MM.1S (cell line): ENCODE data around the gene RNF212B.

ENCODE experiments used
- DNase-seq: peaks from one replicate; pipeline ENCODE4 v3.0.0-alpha.2; 2015
- H2AFZ ChIP-seq: fragments of 300-600 bp; sonication (generic); 2 replicates; pipeline ENCODE4 v1.6.0; 2016; ENCODE audit warnings: antibody characterized with exemption, low read length
- H3F3A ChIP-seq: fragments of 300-600 bp; sonication (generic); 2 replicates; pipeline ENCODE4 v1.6.1; 2016; ENCODE audit warnings: mild to moderate bottlenecking, antibody characterized with exemption, low read length, moderate library complexity, mixed read lengths; ENCODE audit not compliant: insufficient read depth
- H3K27ac ChIP-seq: fragments of 300-600 bp; sonication (generic); 2 replicates; pipeline ENCODE4 v1.5.1; 2016; ENCODE audit warnings: mild to moderate bottlenecking, low read length
- H3K27me3 ChIP-seq: fragments of 300-600 bp; sonication (generic); replicated peaks from 2 replicates; pipeline ENCODE4 v1.6.0; 2016; ENCODE audit warnings: low read length; ENCODE audit not compliant: insufficient read depth
- H3K36me3 ChIP-seq: fragments of 300-600 bp; sonication (generic); replicated peaks from 2 replicates; pipeline ENCODE4 v1.6.1; 2016; ENCODE audit warnings: mild to moderate bottlenecking, low read length, mixed read lengths; ENCODE audit not compliant: insufficient read depth
- H3K4me1 ChIP-seq: fragments of 300-600 bp; sonication (generic); 2 replicates; pipeline ENCODE4 v1.6.1; 2016; ENCODE audit warnings: low read length, mixed read lengths
- H3K4me2 ChIP-seq: fragments of 300-600 bp; sonication (generic); 2 replicates; pipeline ENCODE4 v1.6.0; 2016; ENCODE audit warnings: low read depth, low read length
- H3K4me3 ChIP-seq: fragments of 300-600 bp; sonication (generic); 2 replicates; pipeline ENCODE4 v1.5.1; 2016; ENCODE audit warnings: low read length, mixed read lengths
- H3K79me2 ChIP-seq: fragments of 300-600 bp; sonication (generic); 2 replicates; pipeline ENCODE4 v1.6.1; 2016; ENCODE audit warnings: mixed run types, low read length, mixed read lengths
- H3K9ac ChIP-seq: fragments of 300-600 bp; sonication (generic); 2 replicates; pipeline ENCODE4 v1.6.1; 2016; ENCODE audit warnings: low read length, mixed read lengths
- H3K9me2 ChIP-seq: fragments of 300-600 bp; sonication (generic); replicated peaks from 2 replicates; pipeline ENCODE4 v1.6.1; 2016; ENCODE audit warnings: mild to moderate bottlenecking, low read length, mixed read lengths; ENCODE audit not compliant: insufficient read depth
- H3K9me3 ChIP-seq: fragments of 300-600 bp; sonication (generic); replicated peaks from 2 replicates; pipeline ENCODE4 v1.6.1; 2016; ENCODE audit warnings: mild to moderate bottlenecking, low read length, mixed read lengths; ENCODE audit not compliant: insufficient read depth
- H4K20me1 ChIP-seq: fragments of 300-600 bp; sonication (generic); 2 replicates; pipeline ENCODE4 v1.6.1; 2016; ENCODE audit warnings: mild to moderate bottlenecking, low read length, moderate library complexity, mixed read lengths; ENCODE audit not compliant: insufficient read depth
- CTCF ChIP-seq: fragments of 300-600 bp; sonication (generic); IDR thresholded peaks from 2 replicates; pipeline ENCODE4 v1.5.1; 2016; ENCODE audit warnings: antibody characterized with exemption, low read length, mixed read lengths
- EZH2 ChIP-seq: fragments of 300-600 bp; sonication (generic); optimal IDR thresholded peaks from 2 replicates; pipeline ENCODE3; 2017; ENCODE audit warnings: low read depth, mild to moderate bottlenecking, antibody characterized with exemption, low read length, mixed read lengths
- EZH2phosphoT487 ChIP-seq: fragments of 300-600 bp; sonication (generic); IDR thresholded peaks from 2 replicates; pipeline ENCODE4 v1.6.1; 2018; ENCODE audit warnings: antibody characterized with exemption, low read length

RNF212B gene

GRCh38 chr14:23202001-23202400 is 35.7 kb upstream of the RNF212B start:
- Histone ChIP-seq H3K79me2 (no peaks in the 10 kb centered on the region), H3K27me3 (no peaks in the 10 kb centered on the region), H2AFZ (no peak overlapping the region), H3K9me2 (no peaks in the 10 kb centered on the region), H4K20me1 (no peaks in the 10 kb centered on the region), H3K4me1 (no peaks in the 10 kb centered on the region), H3K9ac (no peak overlapping the region), H3K4me2 (no peak overlapping the region), H3F3A (no peaks in the 10 kb centered on the region), H3K27ac (no peak overlapping the region), H3K4me3 (no peak overlapping the region), H3K9me3 (no peaks in the 10 kb centered on the region), H3K36me3 (no peaks in the 10 kb centered on the region)
- no peak for TF ChIP-seq CTCF
- TF ChIP-seq EZH2, result no peak
- no peak for TF ChIP-seq EZH2phosphoT487
- no peak for DNase-seq

- no peaks in the 10 kb centered on the region for H3K36me3 ChIP-seq
- H3K27ac ChIP-seq, result no peak overlapping the region
- H3K79me2 ChIP-seq, result no peaks in the 10 kb centered on the region
- no peaks in the 10 kb centered on the region for H3K27me3 ChIP-seq
- H3K9me2 ChIP-seq, result no peaks in the 10 kb centered on the region
- H3K4me3 ChIP-seq, result no peak overlapping the region
- no peak for TF ChIP-seq EZH2
- no peak for TF ChIP-seq EZH2phosphoT487
- TF ChIP-seq CTCF, result no peak
- no peaks in the 10 kb centered on the region for H3K9me3 ChIP-seq
- no peak for DNase-seq
- no peaks in the 10 kb centered on the region for H4K20me1 ChIP-seq
- no peaks in the 10 kb centered on the region for H3K4me1 ChIP-seq
- no peak overlapping the region for H3K4me2 ChIP-seq
- no peak overlapping the region for H2AFZ ChIP-seq
- no peaks in the 10 kb centered on the region for H3F3A ChIP-seq
- no peak overlapping the region for H3K9ac ChIP-seq
Measured at GRCh38 chr14:23206422-23207145, 31.2 kb upstream of the RNF212B start.

- no peak overlapping the region for H3K27ac ChIP-seq
- H2AFZ ChIP-seq, result no peak overlapping the region
- H3F3A ChIP-seq, result no peaks in the 10 kb centered on the region
- H4K20me1 ChIP-seq, result no peaks in the 10 kb centered on the region
- H3K9ac ChIP-seq, result no peak overlapping the region
- H3K4me3 ChIP-seq, result no peak overlapping the region
- H3K4me2 ChIP-seq, result no peak overlapping the region
- no peaks in the 10 kb centered on the region for H3K9me3 ChIP-seq
- no peaks in the 10 kb centered on the region for H3K27me3 ChIP-seq
- no peaks in the 10 kb centered on the region for H3K36me3 ChIP-seq
- H3K9me2 ChIP-seq, result no peaks in the 10 kb centered on the region
- H3K4me1 ChIP-seq, result no peaks in the 10 kb centered on the region
- H3K79me2 ChIP-seq, result no peaks in the 10 kb centered on the region
- no peak for DNase-seq
- TF ChIP-seq CTCF (no peak), EZH2phosphoT487 (no peak), EZH2 (no peak)
Measured at GRCh38 chr14:23207146-23207540, 30.6 kb upstream of the RNF212B start.
